K562 (cell line): ENCODE results near the gene PSG2. TPM values are rescaled to one million over a fixed set of nuclear protein-coding genes. Genes with fewer than 3 reads are reported as not detected.

ENCODE experiments used
- ATAC-seq: fragments of 200-7000 bp; cut with Tn5 transposase; 3 replicates; pipeline ENCODE4 v1.9.1; 2020; ENCODE audit warnings: moderate library complexity
- BruUV-seq: library from RNA; stranded (reverse); fragments of 400-500 nt; replicated peaks from 2 replicates; lab custom pipeline; 2021; lab: Mats Ljungman, UMichigan
- CTCF ChIA-PET: fragments of 300-600 bp; formaldehyde crosslinking; extraction: SDS; loops from one replicate; lab custom pipeline; 2021; ENCODE audit warnings: low intra/inter-chr PET ratio; lab: Yijun Ruan, JAX
- POLR2A ChIA-PET: fragments of 300-600, 350-650 bp; sonication (Branson Sonifier 250); formaldehyde crosslinking; extraction: SDS; loops from one replicate; lab custom pipeline; 2021; ENCODE audit warnings: antibody characterized with exemption, inconsistent platforms; lab: Yijun Ruan, JAX
- DNase-seq, 4 experiments: peaks; one replicate each; pipeline versions ENCODE4 v3.0.0 to v3.0.0-alpha.2; 2011 to 2018; ENCODE audit warnings: low spot score in 3 of 4, mixed read lengths in 3 of 4; ENCODE audit errors: extremely low read depth in 1 of 4
- FAIRE-seq: peaks from 2 replicates; lab custom pipeline; 2011; peaks lifted over from hg19 to GRCh38; lab: Jason Lieb, UNC
- H2AFZ ChIP-seq: 2 replicates; pipeline ENCODE4 v1.6.0; 2011; ENCODE audit warnings: low read depth, low read length, control low read depth, inconsistent platforms
- H3K27ac ChIP-seq: fragments of 200-600 bp; 3 replicates; pipeline ENCODE4 v1.8.0; 2011; ENCODE audit warnings: low read depth, mild to moderate bottlenecking, control low read depth, inconsistent platforms, low read length, moderate library complexity, mixed read lengths; ENCODE audit errors: extremely low read depth
- H3K27me3 ChIP-seq, 2 experiments: fragments of 300-600 bp in 1 of 2; 2 replicates in 1 of 2; 3 replicates in 1 of 2; pipeline versions ENCODE4 v1.6.0 to v1.8.0; 2011; ENCODE audit warnings: inconsistent platforms in 2 of 2, low read length in 2 of 2, mild to moderate bottlenecking in 1 of 2, mixed read lengths in 1 of 2, moderate library complexity in 1 of 2; ENCODE audit not compliant: control insufficient read depth in 2 of 2, insufficient read depth in 2 of 2
- H3K36me3 ChIP-seq: fragments of 300-600 bp; 3 replicates; pipeline ENCODE4 v1.8.0; 2011; ENCODE audit warnings: mild to moderate bottlenecking, low read length, inconsistent platforms; ENCODE audit not compliant: control insufficient read depth, insufficient read depth
- H3K4me1 ChIP-seq, 2 experiments: fragments of 200-600 bp in 1 of 2; replicated peaks in 1 of 2; 2 replicates in 1 of 2; 3 replicates in 1 of 2; pipeline versions ENCODE4 v1.5.1 to v1.8.0; 2011; ENCODE audit warnings: inconsistent platforms in 2 of 2, low read length in 2 of 2, mild to moderate bottlenecking in 1 of 2, mixed read lengths in 1 of 2, moderate library complexity in 1 of 2; ENCODE audit not compliant: control insufficient read depth in 2 of 2, insufficient read depth in 2 of 2
- H3K4me2 ChIP-seq: 2 replicates; pipeline ENCODE4 v1.6.1; 2011; ENCODE audit warnings: low read length, control low read depth, inconsistent platforms, mixed read lengths; ENCODE audit not compliant: insufficient read depth
- H3K4me3 ChIP-seq: fragments of 200-600 bp; sonication (generic), shearing (Covaris generic); 2 replicates; pipeline ENCODE4 v1.5.1; 2016; ENCODE audit warnings: control low read depth, inconsistent platforms
- H3K79me2 ChIP-seq: fragments of 200-600 bp; 3 replicates; pipeline ENCODE4 v1.8.0; 2011; ENCODE audit warnings: low read length, inconsistent platforms; ENCODE audit not compliant: control insufficient read depth, insufficient read depth
- H3K9ac ChIP-seq, 2 experiments: 2 replicates each; pipeline versions ENCODE4 v1.6.0 to v1.6.1; 2011; ENCODE audit warnings: low read depth in 2 of 2, low read length in 2 of 2, control low read depth in 1 of 2, inconsistent platforms in 1 of 2, mild to moderate bottlenecking in 1 of 2, mixed read lengths in 1 of 2; ENCODE audit not compliant: insufficient read depth in 1 of 2
- H3K9me1 ChIP-seq: one replicate; pipeline ENCODE4 v1.6.0; 2011; ENCODE audit warnings: inconsistent platforms, mild to moderate bottlenecking, low read length, moderate library complexity; ENCODE audit not compliant: control insufficient read depth, insufficient read depth
- H3K9me3 ChIP-seq: replicated peaks from 2 replicates; pipeline ENCODE4 v1.5.1; 2011; ENCODE audit warnings: low read depth, low read length, inconsistent platforms; ENCODE audit not compliant: control insufficient read depth, insufficient read depth
- H4K20me1 ChIP-seq: replicated peaks from 2 replicates; pipeline ENCODE4 v1.6.1; 2011; ENCODE audit warnings: low read length, inconsistent platforms, mixed read lengths; ENCODE audit not compliant: control insufficient read depth, insufficient read depth
- FOXP1 ChIP-seq: sonication (generic); formaldehyde crosslinking; IDR thresholded peaks from 2 replicates; pipeline ENCODE4 v1.8.0; 2022; ENCODE audit warnings: mild to moderate bottlenecking, missing genetic modification reagents
- TARDBP ChIP-seq: fragments of 450-650 bp; IDR thresholded peaks from 2 replicates; pipeline ENCODE4 v1.6.1; 2016
- TBP ChIP-seq: optimal IDR thresholded peaks from 2 replicates; pipeline ENCODE3; 2011; ENCODE audit warnings: low read depth, low read length, improper control_type of control experiment
- ZNF24 ChIP-seq: fragments of 450-650 bp; IDR thresholded peaks from 2 replicates; pipeline ENCODE4 v1.6.1; 2016
- ZNF395 ChIP-seq: fragments of 200-800 bp; sonication (Bioruptor generic); IDR thresholded peaks from 2 replicates; pipeline ENCODE4 v1.6.1; 2017; ENCODE audit warnings: missing genetic modification characterization, missing compliant biosample characterization
- ZZZ3 ChIP-seq: fragments of 450-650 bp; IDR thresholded peaks from 2 replicates; pipeline ENCODE4 v1.6.1; 2016; ENCODE audit warnings: antibody characterized with exemption, mild to moderate bottlenecking, moderate library complexity
- WGBS: fragments of 100-300 bp; shearing (Covaris generic); methylation state at CpG from one replicate; pipeline ENCODE4 v1.1.6; 2016; ENCODE audit warnings: low coverage, mixed read lengths; ENCODE audit not compliant: insufficient coverage; ENCODE audit errors: missing lambda C conversion rate; 5-methylcytosine and 5-hydroxymethylcytosine counted together
- in situ Hi-C: fragments of 300-500 bp; cut with MboI; formaldehyde crosslinking; loops from 4 replicates; pipeline ENCODE4 v1.15.0; 2018; ENCODE audit warnings: inconsistent platforms, mixed read lengths
- intact Hi-C: fragments of 100-400 bp; cut with micrococcal nuclease; formaldehyde crosslinking; loops from 2 replicates; pipeline ENCODE4 v1.14.2; 2022
- polyA plus RNA-seq, 8 experiments: library from polyadenylated mRNA; depleted of rRNA in 4 of 8; stranded (reverse) in 5 of 8; unstranded in 3 of 8; fragments of >200 nt; fragmentation: Nextera tagmentation in 2 of 8; fragmentation: Illumina TruSeq in 1 of 8; extraction: Ambion mirVana in 2 of 8; extraction: Trizol in 1 of 8; gene quantifications; 2 replicates each; pipeline versions ENCODE4 v1.2.1 to v1.2.3, GENCODE V29; 2011 to 2014; ENCODE audit warnings: inconsistent platforms in 1 of 8, missing spikeins in 1 of 8
- total RNA-seq, 7 experiments: library from RNA; depleted of rRNA in 6 of 7; stranded (reverse); fragments of >200 nt in 6 of 7; fragmentation: Illumina TruSeq in 2 of 7; extraction: Trizol in 2 of 7; gene quantifications; 2 replicates each; pipeline versions ENCODE4 v1.2.1 to v1.2.3, GENCODE V29; 2011 to 2021; ENCODE audit warnings: low replicate concordance in 1 of 7

Gene PSG2
- total and polyA plus RNA-seq, 9 of the 15 experiments (the other 6 are each of a cell fraction or from before 2014, with no cell fraction given) = not detected

- H3K4me1 ChIP-seq = no peaks in the 10 kb centered on the region
- no peaks in the 10 kb centered on the region for H3K79me2 ChIP-seq
- intact Hi-C loops = no loop called here
- H3K9me3 ChIP-seq = no peaks in the 10 kb centered on the region
- BruUV-seq = no TSS peak
- ATAC-seq (no peak), DNase-seq (no peak), FAIRE-seq (no peak)
- whole genome bisulfite sequencing = 5% methylated on average over 1 of the region's 1 CpG
- no peak overlapping the region for H3K4me3 ChIP-seq
- no peaks in the 10 kb centered on the region for H3K9me1 ChIP-seq
- ChIA-PET POLR2A (no interaction called here), CTCF (interaction anchor here (1.8 kb wide), 1 partner anchor 86 kb away, joined by 6 read pairs; no protein-coding TSS in a partner anchor)
- no peak overlapping the region for H3K4me2 ChIP-seq
- H2AFZ ChIP-seq = no peak overlapping the region
- TF ChIP-seq ZNF24 (no peak), TBP (no peak), FOXP1 (CRISPR knock-in tag) (no peak), ZZZ3 (no peak), TARDBP (no peak), ZNF395 (CRISPR knock-in tag) (no peak)
- in situ Hi-C loops = no loop called here
- no peaks in the 10 kb centered on the region for H4K20me1 ChIP-seq
- no peaks in the 10 kb centered on the region for H3K36me3 ChIP-seq
- H3K27me3 ChIP-seq = no peaks in the 10 kb centered on the region
- no peak overlapping the region for H3K27ac ChIP-seq
- H3K9ac ChIP-seq = no peak overlapping the region
Observed at GRCh38 chr19:43105496-43105895, 23.0 kb upstream of the PSG2 start.
